AG04450 (cell line): ENCODE results near the gene RPL21. TPM values are rescaled to one million over a fixed set of nuclear protein-coding genes. Genes with fewer than 3 reads are reported as not detected.

Experiments
- CTCF ChIA-PET: fragments of 300-600, 350-600 bp; formaldehyde crosslinking; extraction: SDS; loops from one replicate; lab custom pipeline; 2022; ENCODE audit warnings: antibody characterized with exemption, inconsistent platforms; lab: Charles Lee
- POLR2A ChIA-PET: fragments of 350-600 bp; formaldehyde crosslinking; extraction: SDS; loops from one replicate; lab custom pipeline; 2021; ENCODE audit warnings: antibody characterized with exemption, inconsistent platforms; lab: Yijun Ruan, JAX
- DNase-seq: peaks from one replicate; pipeline ENCODE4 v3.0.0-alpha.2; 2011; ENCODE audit warnings: low read depth, low spot score
- H3K27ac ChIP-seq: one replicate; pipeline ENCODE4 v1.5.1; 2012; ENCODE audit warnings: low read depth, low read length, control low read depth
- H3K27me3 ChIP-seq: one replicate; pipeline ENCODE4 v1.6.0; 2012; ENCODE audit warnings: low read length; ENCODE audit not compliant: control insufficient read depth, insufficient read depth
- H3K4me3 ChIP-seq: 2 replicates; pipeline ENCODE4 v1.5.1; 2011; ENCODE audit warnings: mild to moderate bottlenecking, low read depth, low read length, control low read depth
- H3K9me3 ChIP-seq: 2 replicates; pipeline ENCODE4 v1.5.1; 2012; ENCODE audit warnings: low read length; ENCODE audit not compliant: control insufficient read depth, insufficient read depth
- CTCF ChIP-seq: IDR thresholded peaks from 2 replicates; pipeline ENCODE4 v1.5.1; 2011; ENCODE audit warnings: low read depth, low read length, control low read depth, inconsistent platforms
- polyA plus RNA-seq: library from polyadenylated mRNA; depleted of rRNA; stranded (reverse); fragments of >200 nt; gene quantifications from 2 replicates; pipeline ENCODE4 v1.2.3, GENCODE V29; 2011

The RPL21 gene
- polyA plus RNA-seq, 1 experiment = 1,942 TPM

GRCh38 chr13:27233964-27234363, 17.4 kb upstream of the RPL21 start:
- DNase-seq = no peak
- CTCF ChIA-PET = interaction anchor here (0.7 kb wide), 1 partner anchor 393 kb away, joined by 4 read pairs; no protein-coding TSS in a partner anchor
- no peak overlapping the region for H3K4me3 ChIP-seq
- no peaks in the 10 kb centered on the region for H3K27me3 ChIP-seq
- no peak overlapping the region for H3K27ac ChIP-seq
- no peak for TF ChIP-seq CTCF
- POLR2A ChIA-PET = no interaction called here
- peaks cover 3% of the 10 kb centered on the region; the same call in 1 of the 2 replicates for H3K9me3 ChIP-seq

GRCh38 chr13:27236478-27236877, 14.9 kb upstream of the RPL21 start:
- ChIA-PET POLR2A (no interaction called here), CTCF (no interaction called here)
- no peak for DNase-seq

GRCh38 chr13:27242702-27243101, 8.7 kb upstream of the RPL21 start:
- Histone ChIP-seq H3K27me3 (no peaks in the 10 kb centered on the region), H3K27ac (no peak overlapping the region), H3K4me3 (no peak overlapping the region), H3K9me3 (no peaks in the 10 kb centered on the region)
- no peak for DNase-seq
- POLR2A ChIA-PET = no interaction called here
- no peak for TF ChIP-seq CTCF
- CTCF ChIA-PET = interaction anchor here (1.3 kb wide), 1 partner anchor 120 kb away, joined by 4 read pairs; no protein-coding TSS in a partner anchor

More at GRCh38 chr13:27236478-27236877, 14.9 kb upstream of the RPL21 start:
- Histone ChIP-seq H3K4me3 (no peak overlapping the region), H3K27me3 (no peaks in the 10 kb centered on the region), H3K9me3 (peaks cover 3% of the 10 kb centered on the region; the same call in 1 of the 2 replicates), H3K27ac (no peak overlapping the region)
- TF ChIP-seq CTCF = no peak

DNA sequence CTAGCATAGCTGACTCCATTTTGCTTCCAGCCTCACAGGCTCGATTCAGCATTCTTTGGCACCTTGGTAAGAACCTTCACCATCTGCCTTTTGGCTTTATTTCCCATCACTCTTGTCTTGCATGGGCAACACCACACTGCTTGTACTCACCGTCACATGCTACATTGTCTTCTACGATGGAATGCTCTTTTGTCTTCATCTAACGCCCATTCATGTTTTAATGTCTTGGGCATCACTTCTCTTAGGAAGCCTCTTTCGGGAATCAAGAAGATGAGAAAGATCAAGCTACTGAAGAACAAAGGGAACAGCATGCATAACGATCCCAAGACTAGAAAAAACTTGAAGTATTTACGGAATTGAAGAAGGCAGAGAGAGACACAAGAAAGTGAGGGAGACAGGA, 5.7 kb upstream of the RPL21 start:
- CTCF ChIA-PET = no interaction called here
- Histone ChIP-seq H3K9me3 (no peaks in the 10 kb centered on the region), H3K4me3 (no peak overlapping the region), H3K27ac (no peak overlapping the region), H3K27me3 (no peaks in the 10 kb centered on the region)
- DNase-seq = no peak
- no peak for TF ChIP-seq CTCF
- POLR2A ChIA-PET = no interaction called here

DNA sequence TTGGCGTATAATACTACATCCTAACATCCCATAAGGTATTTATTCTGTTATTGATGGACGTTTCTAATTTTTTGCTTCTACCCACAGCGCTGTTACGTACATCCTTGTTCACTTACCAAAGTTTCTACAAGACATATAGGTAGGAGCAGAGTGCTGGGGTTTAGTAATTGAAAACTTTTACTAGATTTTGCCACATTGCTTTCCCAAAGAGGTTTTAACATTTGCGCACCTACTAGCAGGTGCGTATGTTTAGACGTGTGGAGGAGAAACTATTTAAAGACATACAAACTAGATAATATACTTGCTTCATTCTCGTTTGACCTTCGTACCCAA, 559 bp upstream of the RPL21 start:
- Histone ChIP-seq H3K27ac (peak overlapping the region; percentile 98), H3K27me3 (no peaks in the 10 kb centered on the region), H3K4me3 (peak overlapping the region; percentile 98), H3K9me3 (no peaks in the 10 kb centered on the region; the same call in 1 of the 2 replicates)
- DNase-seq = no peak
- CTCF ChIA-PET = interaction anchor here (1.0 kb wide), 1 partner anchor 20 kb away, joined by 3 read pairs; the partner anchor contains the start of gene RASL11A
- TF ChIP-seq CTCF = no peak
- POLR2A ChIA-PET = interaction anchor here (0.6 to 1.1 kb wide), 11 partner anchors 14 to 888 kb away, joined by 3 to 6 read pairs (median 4); partner anchors contain the start of gene RASL11A
